K562 (cell line): ENCODE data around the gene PNPLA7.

Source experiments
- NONO ChIP-seq, 2 experiments: fragments of 200-400 bp in 1 of 2; fragments of 450-650 bp in 1 of 2; formaldehyde crosslinking in 1 of 2; IDR thresholded peaks; 2 replicates each; pipeline ENCODE4 v1.6.1; 2017; ENCODE audit warnings: low read depth in 2 of 2, mild to moderate bottlenecking in 2 of 2, moderate library complexity in 2 of 2, low read length in 1 of 2
- ZNF24 ChIP-seq: fragments of 450-650 bp; IDR thresholded peaks from 2 replicates; pipeline ENCODE4 v1.6.1; 2016

DNA sequence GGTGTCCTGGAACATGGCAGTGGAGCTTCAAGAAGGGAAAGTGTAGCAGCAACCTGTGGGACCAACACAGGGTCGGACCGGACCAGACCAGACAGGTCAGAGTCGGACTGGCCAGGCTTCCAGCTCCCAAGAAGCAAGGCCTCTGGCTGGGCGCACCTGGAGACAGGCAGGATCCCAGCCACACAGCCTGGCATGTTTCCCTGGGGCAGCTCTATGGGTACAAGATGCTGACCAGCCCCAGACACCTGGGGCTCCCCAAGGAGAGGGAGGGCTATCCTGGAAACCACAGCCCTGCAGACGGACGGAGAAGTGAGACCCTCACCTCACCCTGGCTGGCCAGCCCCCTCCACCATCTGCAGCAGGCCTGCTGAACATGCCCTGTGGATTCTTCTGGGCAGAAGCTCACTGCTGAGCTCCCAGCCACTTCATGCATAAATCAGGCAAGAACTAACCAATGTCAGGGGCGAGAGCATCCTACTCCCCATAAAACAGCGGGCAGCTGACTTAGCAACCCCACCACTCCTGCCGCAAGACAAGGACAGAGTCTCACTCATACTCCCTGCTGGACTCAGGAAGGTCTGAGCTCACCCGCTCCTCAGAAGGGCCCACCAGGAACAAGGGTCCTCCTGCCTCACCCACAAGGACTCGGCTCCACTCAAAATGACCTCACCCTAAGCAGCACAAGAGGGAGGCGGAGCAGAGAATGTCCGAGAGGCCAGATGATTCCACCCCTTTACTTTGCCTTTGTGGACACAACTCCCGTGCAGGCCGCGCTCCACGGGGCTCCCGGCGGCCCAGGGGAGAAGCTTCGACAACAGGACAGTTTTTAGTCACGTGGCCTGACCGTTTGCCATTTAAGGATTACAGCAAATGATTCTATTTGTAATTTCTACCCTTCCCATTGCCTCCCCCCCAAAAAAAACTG is 31.4 kb upstream of the PNPLA7 start:
- TF ChIP-seq NONO (IDR thresholded peaks at IDR 0.05; ENCODE audit: low read depth in 2 of 2, low read length in 1 of 2) (no peak), ZNF24 (no peak)
